Activated CD4-positive, alpha-beta T cell treated with anti-CD3 and anti-CD28 coated beads for 24 hours (primary cell): ENCODE data around the gene CLEC3B.

Source experiments
- DNase-seq, 2 donors: peaks; one replicate each; pipeline ENCODE4 v3.0.0-alpha.2; 2020; ENCODE audit warnings: low read depth in 2 of 2

The CLEC3B gene

GRCh38 chr3:45003406-45003805 lies 22.7 kb upstream of the CLEC3B start:
- DNase-seq, result no peak

GRCh38 chr3:45003859-45004258 lies 22.2 kb upstream of the CLEC3B start:
- DNase-seq, result no peak

- DNase-seq, result no peak
Measured at GRCh38 chr3:45007091-45007490, 19.0 kb upstream of the CLEC3B start.

GRCh38 chr3:45008117-45008516 lies 18.0 kb upstream of the CLEC3B start:
- DNase-seq, result no peak

- no peak for DNase-seq
Measured at GRCh38 chr3:45009868-45010267, 16.2 kb upstream of the CLEC3B start.

- DNase-seq, result no peak
Measured at GRCh38 chr3:45010811-45011333, 15.2 kb upstream of the CLEC3B start.

- no peak for DNase-seq
Measured at GRCh38 chr3:45011756-45012508, 14.2 kb upstream of the CLEC3B start.

- no peak for DNase-seq
Measured at GRCh38 chr3:45012577-45012976, 13.5 kb upstream of the CLEC3B start.

- no peak for DNase-seq
Measured at GRCh38 chr3:45016916-45017315, 9.2 kb upstream of the CLEC3B start.

- DNase-seq, result no peak
Measured at GRCh38 chr3:45017821-45018220, 8.3 kb upstream of the CLEC3B start.

- DNase-seq, result no peak
Measured at GRCh38 chr3:45020534-45020933, 5.6 kb upstream of the CLEC3B start.

- DNase-seq, result no peak
Measured at GRCh38 chr3:45021524-45022297, 4.4 kb upstream of the CLEC3B start.

GRCh38 chr3:45023675-45024074 lies 2.4 kb upstream of the CLEC3B start:
- DNase-seq, result no peak

GRCh38 chr3:45024542-45025255 lies 1.4 kb upstream of the CLEC3B start:
- no peak for DNase-seq

- no peak for DNase-seq
Measured at GRCh38 chr3:45026957-45027356, 854 bp downstream of the CLEC3B start.

- DNase-seq, result no peak
Measured at GRCh38 chr3:45027441-45027840, 1.3 kb downstream of the CLEC3B start.

- no peak for DNase-seq
Measured at GRCh38 chr3:45029216-45029615, 3.1 kb downstream of the CLEC3B start.

GRCh38 chr3:45029661-45030060 lies 3.6 kb downstream of the CLEC3B start:
- DNase-seq, result no peak

- no peak for DNase-seq
Measured at GRCh38 chr3:45031531-45031930, 5.4 kb downstream of the CLEC3B start.

- DNase-seq, result no peak
Measured at GRCh38 chr3:45032113-45032512, 6.0 kb downstream of the CLEC3B start.

- DNase-seq, result no peak
Measured at GRCh38 chr3:45033791-45034190, 7.7 kb downstream of the CLEC3B start.

- no peak for DNase-seq
Measured at GRCh38 chr3:45034612-45035252, 8.6 kb downstream of the CLEC3B start.
